Peyer's patch (tissue), 4 donors: ENCODE measurements around the gene HIVEP2.

Experiments used
- CTCF ChIP-seq, 6 experiments: fragments of 450-650 bp in 4 of 6; fragments of 200-600 bp in 2 of 6; sonication (generic) in 1 of 6; IDR thresholded peaks; one replicate each; pipeline ENCODE4 v1.5.1; 2017 to 2019; ENCODE audit warnings: antibody characterized with exemption in 6 of 6, mild to moderate bottlenecking in 3 of 6, moderate library complexity in 1 of 6
- POLR2A ChIP-seq, 2 donors: fragments of 450-650 bp; IDR thresholded peaks; one replicate each; pipeline ENCODE4 v1.5.1; 2017; ENCODE audit warnings: antibody characterized with exemption in 2 of 2, mild to moderate bottlenecking in 2 of 2, moderate library complexity in 2 of 2

DNA sequence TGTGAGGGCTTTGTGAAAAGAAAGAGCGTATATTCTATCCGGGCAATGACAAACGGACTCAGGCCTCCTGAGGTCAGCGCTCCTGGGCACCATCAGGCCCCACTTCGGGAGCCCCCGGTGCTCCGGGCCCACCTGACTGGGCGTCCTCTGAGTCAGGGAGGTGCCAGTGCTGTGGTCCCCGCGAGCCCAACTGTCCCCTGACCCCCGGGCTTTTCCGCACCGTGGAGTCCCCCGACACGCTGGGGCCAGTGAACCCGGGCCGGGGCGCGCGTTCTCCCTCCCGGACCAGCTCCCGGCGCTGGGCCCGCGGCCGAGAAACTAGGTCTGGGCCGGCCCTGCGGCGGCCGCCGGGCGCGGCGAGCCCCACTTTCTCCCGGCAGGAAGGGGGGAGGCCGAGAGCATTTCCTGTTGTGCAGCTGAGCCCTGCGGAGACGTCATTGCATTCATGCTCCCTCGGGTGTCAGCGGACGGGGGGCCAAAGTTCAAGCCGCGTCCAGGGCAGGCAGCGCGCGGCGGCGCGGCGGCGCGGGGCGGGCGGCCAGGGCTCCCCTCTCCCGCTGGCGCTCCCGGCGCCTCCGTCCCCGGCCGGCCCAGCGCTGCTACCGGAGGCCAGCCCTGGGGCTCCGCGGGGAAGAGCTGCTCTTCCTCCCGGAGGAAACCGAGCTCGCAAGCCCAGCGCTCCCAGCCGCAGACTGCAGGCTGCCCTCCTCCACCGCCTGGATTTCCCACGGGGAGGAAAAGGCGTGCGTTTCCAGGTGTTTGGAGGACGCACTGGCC lies 18.3 kb downstream of the HIVEP2 start:
- TF ChIP-seq CTCF (IDR thresholded peaks at IDR 0.05) (peak in 1 of 6 experiments; percentile 14), POLR2A (IDR thresholded peaks at IDR 0.05) (peak; percentile 76 to 91)
